HG03139 (cell line): ENCODE results near the gene CPA1.

Source experiments
- ATAC-seq: cut with Tn5 transposase; IDR thresholded peaks from one replicate; pipeline ENCODE4 v1.9.1; 2021; ENCODE audit not compliant: unreplicated experiment

Gene CPA1

GRCh38 chr7:130353196-130353595 lies 27.1 kb upstream of the CPA1 start:
- no peak for ATAC-seq

- no peak for ATAC-seq
These were observed 24.0 kb upstream of the CPA1 start for GRCh38 chr7:130356121-130356875.

- ATAC-seq, result no peak
These were observed 23.2 kb upstream of the CPA1 start for GRCh38 chr7:130356876-130357611.

- no peak for ATAC-seq
These were observed 21.8 kb upstream of the CPA1 start for GRCh38 chr7:130358471-130358870.

- ATAC-seq, result no peak
These were observed 20.9 kb upstream of the CPA1 start for GRCh38 chr7:130359276-130359857.

GRCh38 chr7:130360518-130360917 lies 19.8 kb upstream of the CPA1 start:
- ATAC-seq, result no peak

GRCh38 chr7:130361681-130362080 lies 18.6 kb upstream of the CPA1 start:
- ATAC-seq, result no peak

GRCh38 chr7:130362251-130362816 lies 18.0 kb upstream of the CPA1 start:
- ATAC-seq, result no peak

GRCh38 chr7:130363026-130363847 lies 17.1 kb upstream of the CPA1 start:
- ATAC-seq, result no peak

GRCh38 chr7:130364451-130364850 lies 15.8 kb upstream of the CPA1 start:
- ATAC-seq, result no peak

GRCh38 chr7:130365088-130365487 lies 15.2 kb upstream of the CPA1 start:
- ATAC-seq, result no peak

- ATAC-seq, result no peak
These were observed 14.5 kb upstream of the CPA1 start for GRCh38 chr7:130365511-130366441.

GRCh38 chr7:130366564-130366963 lies 13.7 kb upstream of the CPA1 start:
- no peak for ATAC-seq

GRCh38 chr7:130367088-130367755 lies 13.1 kb upstream of the CPA1 start:
- ATAC-seq, result no peak

- ATAC-seq, result no peak
These were observed 12.2 kb upstream of the CPA1 start for GRCh38 chr7:130367836-130368746.

GRCh38 chr7:130369110-130369711 lies 11.1 kb upstream of the CPA1 start:
- ATAC-seq, result no peak

GRCh38 chr7:130369831-130370550 lies 10.3 kb upstream of the CPA1 start:
- ATAC-seq, result no peak
